DOHH2 (cell line): ENCODE results near the gene N4BP2L2.

ENCODE experiments used
- H3F3A ChIP-seq: fragments of 200-600 bp; sonication (generic), shearing (Covaris generic); 2 replicates; pipeline ENCODE4 v1.6.0; 2016; ENCODE audit warnings: antibody characterized with exemption, mild to moderate bottlenecking; ENCODE audit not compliant: control insufficient read depth, insufficient read depth
- H3K27ac ChIP-seq: fragments of 200-600 bp; sonication (generic); 2 replicates; pipeline ENCODE4 v1.5.1; 2014; ENCODE audit warnings: low read depth, mild to moderate bottlenecking, low read length, moderate library complexity
- H3K27me3 ChIP-seq: fragments of 200-600 bp; sonication (generic); 2 replicates; pipeline ENCODE4 v1.6.1; 2014; ENCODE audit warnings: mild to moderate bottlenecking, low read length, mixed read lengths; ENCODE audit not compliant: control insufficient read depth
- H3K36me3 ChIP-seq: fragments of 200-600 bp; sonication (generic); 2 replicates; pipeline ENCODE4 v1.6.1; 2014; ENCODE audit warnings: mild to moderate bottlenecking, low read length, moderate library complexity, mixed read lengths; ENCODE audit not compliant: control insufficient read depth
- H3K4me1 ChIP-seq: fragments of 200-600 bp; sonication (generic); 2 replicates; pipeline ENCODE4 v1.6.1; 2014; ENCODE audit warnings: mild to moderate bottlenecking, low read length, mixed read lengths; ENCODE audit not compliant: control insufficient read depth
- H3K4me2 ChIP-seq: fragments of 200-600 bp; sonication (generic); 2 replicates; pipeline ENCODE4 v1.6.0; 2014; ENCODE audit warnings: mild to moderate bottlenecking, low read length, moderate library complexity
- H3K4me3 ChIP-seq: fragments of 200-600 bp; sonication (generic); 2 replicates; pipeline ENCODE4 v1.5.1; 2014; ENCODE audit warnings: mild to moderate bottlenecking, low read length, mixed read lengths
- H3K79me2 ChIP-seq: fragments of 200-600 bp; sonication (generic); 2 replicates; pipeline ENCODE4 v1.6.1; 2014; ENCODE audit warnings: mild to moderate bottlenecking, low read length, mixed read lengths; ENCODE audit not compliant: control insufficient read depth
- H3K9me2 ChIP-seq: fragments of 200-600 bp; sonication (generic); replicated peaks from 2 replicates; pipeline ENCODE4 v1.6.1; 2014; ENCODE audit warnings: mild to moderate bottlenecking, low read length, mixed read lengths; ENCODE audit not compliant: control insufficient read depth
- H3K9me3 ChIP-seq: fragments of 200-600 bp; sonication (generic); 2 replicates; pipeline ENCODE4 v1.6.1; 2014; ENCODE audit warnings: antibody characterized with exemption, low read length, mixed read lengths; ENCODE audit not compliant: control insufficient read depth, insufficient read depth
- H4K20me1 ChIP-seq: fragments of 200-600 bp; sonication (generic); 2 replicates; pipeline ENCODE4 v1.6.0; 2014; ENCODE audit warnings: low read depth, mild to moderate bottlenecking, antibody characterized with exemption, low read length, moderate library complexity; ENCODE audit not compliant: control insufficient read depth, insufficient read depth
- EZH2phosphoT487 ChIP-seq: fragments of 200-600 bp; sonication (generic); IDR thresholded peaks from 2 replicates; pipeline ENCODE4 v1.6.1; 2017; ENCODE audit warnings: borderline replicate concordance, mild to moderate bottlenecking, antibody characterized with exemption, low read length, moderate library complexity, mixed read lengths
- TF ChIP-seq, protein P1 (sequence below): fragments of 200-600 bp; sonication (generic); IDR thresholded peaks from one replicate; pipeline ENCODE4 v1.5.1; 2014; ENCODE audit warnings: antibody characterized with exemption, mild to moderate bottlenecking, low read depth, low read length; ENCODE audit not compliant: poor library complexity, severe bottlenecking

Gene N4BP2L2

DNA sequence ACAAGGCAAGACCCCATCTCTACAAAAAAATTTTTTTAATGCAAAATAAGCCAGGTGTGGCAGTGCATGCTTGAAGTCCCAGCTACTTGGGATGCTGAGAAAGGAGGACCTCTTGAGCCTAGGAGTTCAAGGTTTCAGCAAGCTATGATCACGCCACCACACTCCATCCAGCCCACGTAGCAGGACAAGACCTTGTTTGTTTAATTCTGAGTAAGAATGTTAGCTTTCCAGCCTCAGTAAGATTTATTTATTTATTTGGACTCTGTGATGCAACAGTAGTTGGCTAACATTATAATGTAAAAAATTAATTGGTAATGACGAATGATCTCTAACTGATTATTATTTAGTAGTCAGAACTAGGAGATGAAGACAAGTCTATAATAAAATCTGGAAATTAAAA lies 23.3 kb downstream of the N4BP2L2 start:
- no peaks in the 10 kb centered on the region; the same call in 1 of the 2 replicates for H3F3A ChIP-seq
- H3K27ac ChIP-seq = no peak overlapping the region
- no peaks in the 10 kb centered on the region for H4K20me1 ChIP-seq
- H3K36me3 ChIP-seq = peaks cover 13% of the 10 kb centered on the region
- TF ChIP-seq, protein P1, sequence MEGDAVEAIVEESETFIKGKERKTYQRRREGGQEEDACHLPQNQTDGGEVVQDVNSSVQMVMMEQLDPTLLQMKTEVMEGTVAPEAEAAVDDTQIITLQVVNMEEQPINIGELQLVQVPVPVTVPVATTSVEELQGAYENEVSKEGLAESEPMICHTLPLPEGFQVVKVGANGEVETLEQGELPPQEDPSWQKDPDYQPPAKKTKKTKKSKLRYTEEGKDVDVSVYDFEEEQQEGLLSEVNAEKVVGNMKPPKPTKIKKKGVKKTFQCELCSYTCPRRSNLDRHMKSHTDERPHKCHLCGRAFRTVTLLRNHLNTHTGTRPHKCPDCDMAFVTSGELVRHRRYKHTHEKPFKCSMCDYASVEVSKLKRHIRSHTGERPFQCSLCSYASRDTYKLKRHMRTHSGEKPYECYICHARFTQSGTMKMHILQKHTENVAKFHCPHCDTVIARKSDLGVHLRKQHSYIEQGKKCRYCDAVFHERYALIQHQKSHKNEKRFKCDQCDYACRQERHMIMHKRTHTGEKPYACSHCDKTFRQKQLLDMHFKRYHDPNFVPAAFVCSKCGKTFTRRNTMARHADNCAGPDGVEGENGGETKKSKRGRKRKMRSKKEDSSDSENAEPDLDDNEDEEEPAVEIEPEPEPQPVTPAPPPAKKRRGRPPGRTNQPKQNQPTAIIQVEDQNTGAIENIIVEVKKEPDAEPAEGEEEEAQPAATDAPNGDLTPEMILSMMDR = no peak
- no peak for TF ChIP-seq EZH2phosphoT487
- no peak overlapping the region for H3K4me2 ChIP-seq
- H3K27me3 ChIP-seq = no peaks in the 10 kb centered on the region
- no peaks in the 10 kb centered on the region for H3K9me3 ChIP-seq
- no peaks in the 10 kb centered on the region for H3K79me2 ChIP-seq
- no peaks in the 10 kb centered on the region for H3K9me2 ChIP-seq
- no peak overlapping the region for H3K4me3 ChIP-seq
- no peaks in the 10 kb centered on the region for H3K4me1 ChIP-seq

DNA sequence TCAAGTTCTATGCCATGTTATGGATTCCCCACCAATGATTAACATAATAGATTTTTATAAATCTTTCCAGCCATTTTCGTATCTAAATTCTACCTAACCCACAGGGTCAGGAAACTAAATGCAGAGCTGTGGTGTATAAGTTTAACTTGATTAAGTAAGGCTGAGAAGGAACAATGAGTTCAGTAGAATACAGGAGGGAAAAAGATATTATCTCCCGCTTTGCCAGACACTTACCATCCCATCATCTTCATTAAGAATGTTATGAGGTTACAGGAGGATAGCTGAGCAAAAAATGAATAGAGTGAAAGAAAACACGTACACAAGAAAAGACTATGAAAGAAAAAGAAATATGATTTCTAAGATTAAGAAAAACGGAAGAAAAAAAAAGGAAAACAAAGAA lies 27.1 kb downstream of the N4BP2L2 start:
- no peaks in the 10 kb centered on the region for H3K4me1 ChIP-seq
- no peak overlapping the region for H3K4me3 ChIP-seq
- peaks cover 6% of the 10 kb centered on the region; the same call in 1 of the 2 replicates for H3K36me3 ChIP-seq
- no peaks in the 10 kb centered on the region for H3K79me2 ChIP-seq
- no peaks in the 10 kb centered on the region for H3K27me3 ChIP-seq
- H4K20me1 ChIP-seq = no peaks in the 10 kb centered on the region
- no peak overlapping the region for H3K27ac ChIP-seq
- no peak overlapping the region for H3K4me2 ChIP-seq
- no peaks in the 10 kb centered on the region; the same call in 1 of the 2 replicates for H3F3A ChIP-seq
- TF ChIP-seq, protein P1 = no peak
- no peak for TF ChIP-seq EZH2phosphoT487
- no peaks in the 10 kb centered on the region for H3K9me3 ChIP-seq
- no peaks in the 10 kb centered on the region for H3K9me2 ChIP-seq

DNA sequence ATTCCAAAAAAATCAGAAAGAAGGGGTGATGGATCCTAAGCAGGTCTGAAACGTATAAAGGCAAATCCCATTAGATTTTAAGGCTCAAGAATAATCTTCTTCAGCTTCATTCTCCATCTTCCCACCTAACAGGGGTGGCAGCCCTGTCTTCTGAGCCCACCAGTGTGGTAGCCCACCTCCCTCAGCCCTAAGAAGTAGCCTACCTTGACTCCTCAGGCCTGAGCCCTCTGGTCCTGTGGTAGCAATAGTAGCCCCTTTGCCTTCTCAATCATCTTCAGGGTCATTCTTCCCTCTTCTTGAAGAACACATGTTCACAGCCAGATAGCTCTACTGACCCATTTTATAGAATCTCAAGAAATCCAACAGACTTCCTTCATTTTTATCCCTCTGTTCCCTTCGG lies 33.7 kb downstream of the N4BP2L2 start:
- no peaks in the 10 kb centered on the region for H3K4me1 ChIP-seq
- H3F3A ChIP-seq = no peaks in the 10 kb centered on the region
- no peaks in the 10 kb centered on the region for H4K20me1 ChIP-seq
- no peaks in the 10 kb centered on the region for H3K27me3 ChIP-seq
- H3K9me2 ChIP-seq = no peaks in the 10 kb centered on the region
- H3K27ac ChIP-seq = no peak overlapping the region
- no peak overlapping the region for H3K4me3 ChIP-seq
- H3K79me2 ChIP-seq = no peaks in the 10 kb centered on the region
- H3K9me3 ChIP-seq = no peaks in the 10 kb centered on the region
- no peak overlapping the region for H3K4me2 ChIP-seq
- H3K36me3 ChIP-seq = no peaks in the 10 kb centered on the region
- TF ChIP-seq, protein P1 = no peak
- TF ChIP-seq EZH2phosphoT487 = no peak

DNA sequence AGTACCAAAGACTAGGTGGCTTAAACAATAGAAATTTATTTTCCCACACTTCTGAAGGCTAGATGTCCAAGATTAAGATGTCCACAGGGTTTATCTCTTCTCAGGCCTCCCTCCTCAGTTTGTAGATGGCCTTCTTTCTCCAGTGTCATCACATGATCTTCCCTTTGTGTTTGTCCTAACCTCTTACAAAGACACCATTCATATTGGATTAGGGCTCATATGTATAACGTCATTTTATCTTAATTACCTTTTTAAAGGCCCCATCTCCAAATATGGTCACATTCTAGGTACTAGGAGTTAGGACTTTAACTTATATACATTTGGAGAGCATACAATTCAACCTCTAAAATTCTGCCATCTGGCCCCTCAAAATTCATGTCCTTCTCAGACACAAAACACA lies 34.3 kb downstream of the N4BP2L2 start:
- H3K9me2 ChIP-seq = no peaks in the 10 kb centered on the region
- H3K9me3 ChIP-seq = no peaks in the 10 kb centered on the region
- no peak overlapping the region for H3K4me3 ChIP-seq
- no peaks in the 10 kb centered on the region for H4K20me1 ChIP-seq
- H3F3A ChIP-seq = no peaks in the 10 kb centered on the region
- TF ChIP-seq, protein P1 = no peak
- TF ChIP-seq EZH2phosphoT487 = no peak
- no peaks in the 10 kb centered on the region for H3K27me3 ChIP-seq
- no peaks in the 10 kb centered on the region for H3K79me2 ChIP-seq
- no peak overlapping the region for H3K27ac ChIP-seq
- H3K4me2 ChIP-seq = no peak overlapping the region
- H3K36me3 ChIP-seq = no peaks in the 10 kb centered on the region
- no peaks in the 10 kb centered on the region for H3K4me1 ChIP-seq
